Hepatocyte (in vitro differentiated cells): ENCODE results near the gene ZDHHC9. TPM values are rescaled to one million over a fixed set of nuclear protein-coding genes. Genes with fewer than 3 reads are reported as not detected.

ENCODE experiments used
- DNase-seq: peaks from one replicate; pipeline ENCODE4 v3.0.0-alpha.2; 2016; ENCODE audit warnings: low spot score
- H2AFZ ChIP-seq: fragments of 200-600 bp; sonication (generic); 2 replicates; pipeline ENCODE4 v1.6.0; 2016; ENCODE audit warnings: antibody characterized with exemption, mild to moderate bottlenecking
- H3K27ac ChIP-seq: fragments of 200-600 bp; sonication (generic); 2 replicates; pipeline ENCODE4 v1.5.1; 2016; ENCODE audit warnings: mild to moderate bottlenecking
- H3K27me3 ChIP-seq: fragments of 200-600 bp; sonication (generic); 2 replicates; pipeline ENCODE4 v1.6.1; 2016
- H3K36me3 ChIP-seq: fragments of 200-600 bp; sonication (generic); replicated peaks from 2 replicates; pipeline ENCODE4 v1.5.1; 2016; ENCODE audit warnings: low read depth; ENCODE audit not compliant: insufficient read depth
- H3K4me1 ChIP-seq: fragments of 200-600 bp; sonication (generic); 2 replicates; pipeline ENCODE4 v1.5.1; 2016; ENCODE audit warnings: mild to moderate bottlenecking, moderate library complexity; ENCODE audit not compliant: insufficient read depth
- H3K4me2 ChIP-seq: fragments of 200-600 bp; sonication (generic); 2 replicates; pipeline ENCODE4 v1.6.0; 2016
- H3K4me3 ChIP-seq: fragments of 200-600 bp; sonication (generic); 2 replicates; pipeline ENCODE4 v1.5.1; 2016; ENCODE audit warnings: mild to moderate bottlenecking
- H3K79me2 ChIP-seq: fragments of 200-600 bp; sonication (generic); 2 replicates; pipeline ENCODE4 v1.6.0; 2017; ENCODE audit warnings: mild to moderate bottlenecking
- H3K9me2 ChIP-seq: fragments of 200-600 bp; sonication (generic); replicated peaks from 2 replicates; pipeline ENCODE4 v1.6.0; 2017; ENCODE audit warnings: mild to moderate bottlenecking; ENCODE audit not compliant: insufficient read depth
- H3K9me3 ChIP-seq: fragments of 200-600 bp; sonication (generic); 2 replicates; pipeline ENCODE4 v1.5.1; 2016; ENCODE audit warnings: low read depth, mild to moderate bottlenecking
- H4K20me1 ChIP-seq: fragments of 200-600 bp; sonication (generic); 2 replicates; pipeline ENCODE4 v1.6.0; 2016; ENCODE audit warnings: mild to moderate bottlenecking; ENCODE audit not compliant: insufficient read depth, poor library complexity, severe bottlenecking
- CTCF ChIP-seq: fragments of 200-600 bp; sonication (generic); IDR thresholded peaks from 2 replicates; pipeline ENCODE4 v1.5.1; 2016; ENCODE audit warnings: antibody characterized with exemption, mild to moderate bottlenecking; ENCODE audit not compliant: poor library complexity
- EZH2 ChIP-seq: fragments of 200-600 bp; sonication (generic); IDR thresholded peaks from 2 replicates; pipeline ENCODE4 v1.6.1; 2016; ENCODE audit warnings: antibody characterized with exemption, mild to moderate bottlenecking, borderline replicate concordance
- EZH2phosphoT487 ChIP-seq: fragments of 200-600 bp; sonication (generic); IDR thresholded peaks from one replicate; pipeline ENCODE4 v1.6.1; 2018; ENCODE audit warnings: antibody characterized with exemption, mild to moderate bottlenecking, low read depth, moderate library complexity; ENCODE audit not compliant: unreplicated experiment, severe bottlenecking
- WGBS: methylation state at CpG from one replicate; pipeline ENCODE4 v1.1.6; 2016; ENCODE audit warnings: low lambda C conversion rate; ENCODE audit errors: missing lambda C conversion rate; 5-methylcytosine and 5-hydroxymethylcytosine counted together
- polyA plus RNA-seq: library from polyadenylated mRNA; unstranded; fragments of >200 nt; fragmentation: Nextera tagmentation; extraction: Ambion mirVana; gene quantifications from 2 replicates; pipeline ENCODE4 v1.2.1, GENCODE V29; 2016
- total RNA-seq: library from RNA; depleted of rRNA; stranded (reverse); fragments of >200 nt; gene quantifications from 2 replicates; pipeline ENCODE4 v1.2.3, GENCODE V29; 2014

ZDHHC9 gene
- total RNA-seq = 48.6 and 49.8 TPM in 2 replicates
- 48.6 and 49.9 TPM in 2 replicates for polyA plus RNA-seq

- TF ChIP-seq CTCF (no peak), EZH2phosphoT487 (no peak), EZH2 (no peak)
- Histone ChIP-seq H4K20me1 (peaks cover 14% of the 10 kb centered on the region), H3K4me2 (peak within 1 kb of the TSS; percentile 82), H3K9me2 (no peaks in the 10 kb centered on the region), H3K9me3 (no peaks in the 10 kb centered on the region), H3K27ac (peak within 1 kb of the TSS; percentile 92), H2AFZ (peak within 1 kb of the TSS; percentile 77), H3K27me3 (no peaks in the 10 kb centered on the region), H3K36me3 (no peaks in the 10 kb centered on the region), H3K4me1 (peaks cover 9% of the 10 kb centered on the region), H3K4me3 (peak within 1 kb of the TSS; percentile 66), H3K79me2 (peaks cover 36% of the 10 kb centered on the region)
- peak; percentile 91 for DNase-seq
- 48% methylated on average over 61 of the region's 72 CpGs for WGBS
Measured at GRCh38 chrX:129843459-129844306, at the start of gene ZDHHC9. Gene ZDHHC9, minus strand, starts transcription at chrX:129843886. Its CDS starts 1,941 bp downstream, at chrX:129841945.

GRCh38 chrX:129877401-129877800 lies 33.7 kb upstream of the ZDHHC9 start:
- H3K9me3 ChIP-seq = no peaks in the 10 kb centered on the region
- H3K4me1 ChIP-seq = no peaks in the 10 kb centered on the region
- WGBS = 78% methylated on average over 5 of the region's 5 CpGs
- no peaks in the 10 kb centered on the region for H4K20me1 ChIP-seq
- H3K36me3 ChIP-seq = no peaks in the 10 kb centered on the region
- no peak overlapping the region for H2AFZ ChIP-seq
- DNase-seq = no peak
- TF ChIP-seq EZH2phosphoT487 (no peak), CTCF (no peak), EZH2 (no peak)
- H3K27ac ChIP-seq = peak overlapping the region; percentile 60
- no peaks in the 10 kb centered on the region for H3K79me2 ChIP-seq
- no peaks in the 10 kb centered on the region for H3K27me3 ChIP-seq
- H3K9me2 ChIP-seq = no peaks in the 10 kb centered on the region
- no peak overlapping the region for H3K4me3 ChIP-seq
- no peak overlapping the region for H3K4me2 ChIP-seq

- 55% methylated on average over 4 of the region's 4 CpGs for WGBS
- DNase-seq = peak; percentile 8
- Histone ChIP-seq H3K79me2 (no peaks in the 10 kb centered on the region), H3K4me3 (no peak overlapping the region), H3K27ac (peak overlapping the region; percentile 60), H4K20me1 (no peaks in the 10 kb centered on the region), H3K9me3 (no peaks in the 10 kb centered on the region), H2AFZ (no peak overlapping the region), H3K9me2 (no peaks in the 10 kb centered on the region), H3K4me1 (no peaks in the 10 kb centered on the region), H3K4me2 (no peak overlapping the region), H3K36me3 (no peaks in the 10 kb centered on the region), H3K27me3 (no peaks in the 10 kb centered on the region)
- TF ChIP-seq EZH2 = no peak
- no peak for TF ChIP-seq EZH2phosphoT487
- TF ChIP-seq CTCF = no peak
Measured at GRCh38 chrX:129876771-129877305, 33.2 kb upstream of the ZDHHC9 start.
